Uterus (tissue), 4 donors: ENCODE measurements around the gene NUMA1. TPM values are rescaled to one million over a fixed set of nuclear protein-coding genes. Genes with fewer than 3 reads are reported as not detected.
A peak's percentile ranks its signal among the peaks of the same experiment; 100 is the strongest.

Source experiments
- DNase-seq, 2 donors: peaks; one replicate each; pipeline ENCODE4 v3.0.0-alpha.2; 2019 to 2020
- H3K27ac ChIP-seq, 2 donors: fragments of 200-600 bp; sonication (generic); 1 replicate in 1 of 2; 2 replicates in 1 of 2; pipeline ENCODE4 v1.5.1; 2016 to 2018
- H3K27me3 ChIP-seq, 2 donors: fragments of 200-600 bp; sonication (generic); one replicate each; pipeline ENCODE4 v1.5.1; 2018 to 2019; ENCODE audit warnings: control low read depth in 1 of 2
- H3K36me3 ChIP-seq, 2 donors: fragments of 200-600 bp; sonication (generic); one replicate each; pipeline ENCODE4 v1.5.1; 2019; ENCODE audit warnings: control low read depth in 1 of 2
- H3K4me1 ChIP-seq, 2 donors: fragments of 200-600 bp; sonication (generic); one replicate each; pipeline ENCODE4 v1.5.1; 2018 to 2019; ENCODE audit warnings: control low read depth in 1 of 2
- H3K4me3 ChIP-seq, 2 donors: fragments of 200-600 bp; sonication (generic); 1 replicate in 1 of 2; 2 replicates in 1 of 2; pipeline ENCODE4 v1.5.1; 2018 to 2019; ENCODE audit warnings: mild to moderate bottlenecking in 1 of 2
- H3K9me3 ChIP-seq, 2 donors: fragments of 200-600 bp; sonication (generic); one replicate each; pipeline ENCODE4 v1.5.1; 2019; ENCODE audit warnings: control low read depth in 1 of 2
- POLR2A ChIP-seq, 2 donors: fragments of 450-650 bp; IDR thresholded peaks; one replicate each; pipeline ENCODE4 v1.6.1; 2016; ENCODE audit warnings: antibody characterized with exemption in 2 of 2, mild to moderate bottlenecking in 1 of 2, moderate library complexity in 1 of 2
- intact Hi-C: fragments of 100-400 bp; cut with DNase I; formaldehyde crosslinking; loops from one replicate; pipeline ENCODE4 v1.15.1; 2023; ENCODE audit warnings: low total_unique reads
- total RNA-seq, 4 donors: library from RNA; depleted of rRNA in 3 of 4; stranded (reverse); fragments of >200 nt in 3 of 4; gene quantifications; one replicate each; pipeline versions ENCODE4 v1.1.0 to v1.2.4, GENCODE V29; 2014 to 2023
- TF ChIP-seq, protein P1 (sequence below), 4 experiments: fragments of 200-600 bp in 2 of 4; fragments of 450-650 bp in 2 of 4; sonication (generic) in 2 of 4; IDR thresholded peaks; one replicate each; pipeline ENCODE4 v1.5.1; 2016 to 2019; ENCODE audit warnings: antibody characterized with exemption in 4 of 4, mild to moderate bottlenecking in 2 of 4, moderate library complexity in 1 of 4
- donor health status: DM: yes; HTN: yes; CAD: no.

The NUMA1 gene
- total RNA-seq, 4 donors from 2014 or later, result 159 to 365 (median 303) TPM

DNA sequence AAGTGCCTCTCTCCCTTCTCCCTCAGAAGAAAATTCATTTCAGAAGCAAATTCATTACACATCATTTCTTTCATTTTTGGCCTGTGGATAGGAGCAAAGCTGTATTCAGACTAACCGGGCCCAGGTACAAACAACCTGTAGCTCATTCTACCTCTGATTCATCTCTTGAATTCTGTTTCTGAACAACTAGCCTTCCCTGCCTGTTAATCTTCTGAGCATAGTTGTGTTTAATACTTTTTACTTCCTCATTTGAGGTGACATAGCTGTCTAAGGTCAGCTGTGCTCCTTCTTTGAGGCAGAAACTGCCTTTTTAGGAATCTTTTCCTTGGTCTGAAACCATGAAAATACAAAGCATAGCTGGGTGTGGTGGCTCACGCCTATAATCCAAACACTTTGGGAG, 94.2 kb downstream of the NUMA1 start:
- H3K9me3 ChIP-seq, result no peaks in the 10 kb centered on the region
- no peaks in the 10 kb centered on the region for H3K4me1 ChIP-seq
- TF ChIP-seq POLR2A (IDR thresholded peaks at IDR 0.05), result no peak
- TF ChIP-seq, protein P1, sequence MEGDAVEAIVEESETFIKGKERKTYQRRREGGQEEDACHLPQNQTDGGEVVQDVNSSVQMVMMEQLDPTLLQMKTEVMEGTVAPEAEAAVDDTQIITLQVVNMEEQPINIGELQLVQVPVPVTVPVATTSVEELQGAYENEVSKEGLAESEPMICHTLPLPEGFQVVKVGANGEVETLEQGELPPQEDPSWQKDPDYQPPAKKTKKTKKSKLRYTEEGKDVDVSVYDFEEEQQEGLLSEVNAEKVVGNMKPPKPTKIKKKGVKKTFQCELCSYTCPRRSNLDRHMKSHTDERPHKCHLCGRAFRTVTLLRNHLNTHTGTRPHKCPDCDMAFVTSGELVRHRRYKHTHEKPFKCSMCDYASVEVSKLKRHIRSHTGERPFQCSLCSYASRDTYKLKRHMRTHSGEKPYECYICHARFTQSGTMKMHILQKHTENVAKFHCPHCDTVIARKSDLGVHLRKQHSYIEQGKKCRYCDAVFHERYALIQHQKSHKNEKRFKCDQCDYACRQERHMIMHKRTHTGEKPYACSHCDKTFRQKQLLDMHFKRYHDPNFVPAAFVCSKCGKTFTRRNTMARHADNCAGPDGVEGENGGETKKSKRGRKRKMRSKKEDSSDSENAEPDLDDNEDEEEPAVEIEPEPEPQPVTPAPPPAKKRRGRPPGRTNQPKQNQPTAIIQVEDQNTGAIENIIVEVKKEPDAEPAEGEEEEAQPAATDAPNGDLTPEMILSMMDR (IDR thresholded peaks at IDR 0.05), result no peak
- no peak overlapping the region for H3K4me3 ChIP-seq
- no peaks in the 10 kb centered on the region for H3K36me3 ChIP-seq
- no peaks in the 10 kb centered on the region for H3K27me3 ChIP-seq
- DNase-seq, result no peak
- intact Hi-C loops, result no loop called here
- no peak overlapping the region for H3K27ac ChIP-seq

DNA sequence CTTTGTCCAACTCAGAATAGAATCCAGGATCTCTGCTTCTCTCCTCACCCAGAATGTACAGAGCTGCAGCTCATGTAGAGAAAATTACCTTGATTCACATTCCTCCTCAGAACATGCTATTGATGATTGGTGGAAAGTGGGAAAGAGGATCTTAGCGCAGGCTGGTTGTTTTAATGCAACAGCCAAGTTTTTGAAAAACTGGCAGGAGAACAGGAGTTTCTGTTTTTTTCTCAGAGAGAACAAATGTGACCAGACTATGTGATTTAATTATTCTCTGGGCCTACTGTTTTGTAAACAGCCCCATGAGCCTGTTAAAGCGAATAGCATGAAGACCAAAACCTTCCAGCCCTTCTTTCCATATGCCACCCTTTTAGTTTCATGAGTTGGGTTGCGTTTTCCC, 100.7 kb downstream of the NUMA1 start:
- TF ChIP-seq, protein P1 (IDR thresholded peaks at IDR 0.05), result no peak
- no peak for TF ChIP-seq POLR2A (IDR thresholded peaks at IDR 0.05)
- H3K4me3 ChIP-seq, result no peak overlapping the region
- H3K27ac ChIP-seq, result no peak overlapping the region
- H3K36me3 ChIP-seq, result no peaks in the 10 kb centered on the region
- no peaks in the 10 kb centered on the region for H3K4me1 ChIP-seq
- H3K9me3 ChIP-seq, result no peaks in the 10 kb centered on the region
- no peak for DNase-seq
- H3K27me3 ChIP-seq, result no peaks in the 10 kb centered on the region
- intact Hi-C loops, result no loop called here

DNA sequence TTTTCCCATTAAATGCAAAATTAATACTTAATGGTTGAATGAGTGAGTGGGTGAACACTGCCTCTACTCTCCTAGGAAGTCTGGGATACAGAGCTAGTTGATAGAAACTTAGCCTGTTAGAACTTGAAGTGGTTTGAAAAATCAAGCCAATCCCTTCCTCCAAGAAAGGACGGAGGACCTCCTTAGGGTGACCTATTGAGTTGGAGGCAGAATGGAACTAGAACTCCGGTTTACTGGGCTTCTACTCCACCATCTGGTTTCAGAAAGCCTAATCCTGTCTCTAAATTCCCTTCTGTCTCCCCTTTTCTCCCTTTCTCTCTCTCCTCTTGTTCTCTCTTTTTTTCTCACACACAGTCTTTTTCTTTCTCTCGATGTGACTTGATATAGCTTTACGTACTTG, 101.2 kb downstream of the NUMA1 start:
- Histone ChIP-seq H3K27me3 (no peaks in the 10 kb centered on the region), H3K27ac (no peak overlapping the region), H3K36me3 (no peaks in the 10 kb centered on the region), H3K4me3 (no peak overlapping the region), H3K4me1 (no peaks in the 10 kb centered on the region), H3K9me3 (no peaks in the 10 kb centered on the region)
- intact Hi-C loops, result no loop called here
- TF ChIP-seq, protein P1 (IDR thresholded peaks at IDR 0.05), result no peak
- no peak for TF ChIP-seq POLR2A (IDR thresholded peaks at IDR 0.05)
- DNase-seq, result no peak

DNA sequence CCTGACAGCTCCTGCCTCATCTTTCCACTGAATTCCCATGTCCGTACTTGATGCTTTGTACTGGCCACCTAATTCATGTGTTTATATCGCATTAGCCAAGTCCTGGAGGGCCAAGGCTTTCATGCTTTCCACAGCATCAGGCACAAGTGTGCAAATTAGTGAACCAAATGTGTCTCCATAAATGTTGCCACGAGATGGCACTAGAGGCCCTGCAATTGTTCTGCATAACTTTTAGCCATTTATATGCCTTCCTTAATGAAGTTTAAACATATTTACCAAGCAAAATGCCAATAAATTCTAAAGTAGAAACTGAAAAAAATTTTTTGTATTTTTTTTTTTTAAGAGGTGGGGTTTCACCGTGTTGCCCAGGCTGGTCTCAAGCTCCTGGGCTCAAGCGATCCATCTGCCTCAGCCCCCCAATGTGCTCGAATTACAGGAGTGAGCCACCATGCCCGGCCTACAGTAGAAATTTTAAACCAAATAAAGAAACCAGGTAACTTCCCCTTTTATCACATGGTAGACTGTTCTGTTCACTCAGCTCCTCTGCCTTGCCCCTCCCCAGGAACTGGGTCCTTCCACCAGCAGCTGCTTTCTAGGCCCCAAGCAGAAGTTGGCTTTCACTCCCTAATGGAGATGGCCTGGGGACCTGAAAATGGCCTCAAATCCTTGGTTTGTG, 102.5 kb downstream of the NUMA1 start:
- intact Hi-C loops, result no loop called here
- no peaks in the 10 kb centered on the region for H3K36me3 ChIP-seq
- no peaks in the 10 kb centered on the region for H3K9me3 ChIP-seq
- no peak for TF ChIP-seq POLR2A (IDR thresholded peaks at IDR 0.05)
- TF ChIP-seq, protein P1 (IDR thresholded peaks at IDR 0.05), result peak; percentile 69 to 85 (median 75)
- peak; percentile 59 to 68 for DNase-seq
- H3K4me1 ChIP-seq, result no peaks in the 10 kb centered on the region
- H3K27ac ChIP-seq, result no peak overlapping the region
- H3K27me3 ChIP-seq, result no peaks in the 10 kb centered on the region
- H3K4me3 ChIP-seq, result no peak overlapping the region

DNA sequence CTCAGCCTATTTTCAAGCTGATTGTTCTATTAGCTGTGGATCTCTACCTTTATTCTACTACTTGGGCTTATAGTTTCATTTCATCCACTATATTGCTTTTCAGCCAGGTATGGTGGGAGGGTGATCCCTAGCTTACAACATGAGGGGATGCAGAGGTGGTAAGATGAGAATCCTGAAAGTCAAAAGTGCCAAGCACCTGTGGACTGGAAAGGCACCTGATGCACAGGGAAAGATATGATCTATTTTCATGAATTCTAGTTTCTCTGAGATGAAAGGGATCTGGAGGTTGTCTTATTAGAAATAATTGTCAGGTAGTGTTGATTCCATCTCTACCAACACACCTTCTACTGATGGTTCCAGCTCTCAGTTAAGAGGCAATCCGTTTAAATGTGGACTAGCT, 103.3 kb downstream of the NUMA1 start:
- TF ChIP-seq POLR2A (IDR thresholded peaks at IDR 0.05), result no peak
- TF ChIP-seq, protein P1 (IDR thresholded peaks at IDR 0.05), result no peak
- intact Hi-C loops, result no loop called here
- Histone ChIP-seq H3K36me3 (no peaks in the 10 kb centered on the region), H3K4me1 (no peaks in the 10 kb centered on the region), H3K27ac (no peak overlapping the region), H3K27me3 (no peaks in the 10 kb centered on the region), H3K9me3 (no peaks in the 10 kb centered on the region), H3K4me3 (no peak overlapping the region)
- no peak for DNase-seq
